Omental fat pad (tissue), 4 donors: ENCODE measurements around the gene FOXP4. TPM values are rescaled to one million over a fixed set of nuclear protein-coding genes. Genes with fewer than 3 reads are reported as not detected.

Experiments
- ATAC-seq: fragments of 150-250 bp; one replicate; pipeline ENCODE4 v1.9.1; 2016; ENCODE audit warnings: mild to moderate bottlenecking, moderate library complexity; ENCODE audit not compliant: low FRiP score
- DNase-seq: peaks from one replicate; pipeline ENCODE4 v3.0.0-alpha.2; 2019; ENCODE audit warnings: low spot score
- total RNA-seq, 4 donors: library from RNA; depleted of rRNA; stranded (reverse); fragments of >200 nt; gene quantifications; one replicate each; pipeline ENCODE4 v1.1.0, GENCODE V29; 2016
- TF ChIP-seq, protein P1 (sequence below), 3 donors: fragments of 450-650 bp; IDR thresholded peaks; one replicate each; pipeline ENCODE4 v1.5.1; 2016 to 2017; ENCODE audit warnings: antibody characterized with exemption in 3 of 3, mild to moderate bottlenecking in 3 of 3, moderate library complexity in 2 of 3

FOXP4 gene
- total RNA-seq, 4 donors from 2014 or later, result 3.6 to 9.0 (median 5.5) TPM

DNA sequence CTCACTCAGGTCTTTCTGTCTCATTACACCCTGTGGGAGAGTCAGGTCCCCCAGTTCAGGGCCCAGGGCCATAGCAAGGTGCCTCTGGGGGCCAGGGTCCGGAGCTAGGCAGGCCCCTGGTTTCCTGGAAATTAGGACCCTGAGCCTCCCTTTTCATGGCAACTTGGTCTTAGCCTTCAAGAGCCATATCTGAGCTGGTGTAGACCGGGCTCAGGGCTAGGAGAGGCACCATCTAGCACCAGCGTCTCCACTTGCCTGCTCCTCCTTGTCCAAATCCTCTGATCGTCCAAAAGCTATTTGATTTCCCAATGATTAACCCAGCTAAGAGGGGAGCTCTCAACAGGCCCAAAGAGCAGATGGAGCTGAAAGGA lies 97.7 kb downstream of the FOXP4 start:
- DNase-seq (no peak), ATAC-seq (no peak)
- TF ChIP-seq, protein P1, sequence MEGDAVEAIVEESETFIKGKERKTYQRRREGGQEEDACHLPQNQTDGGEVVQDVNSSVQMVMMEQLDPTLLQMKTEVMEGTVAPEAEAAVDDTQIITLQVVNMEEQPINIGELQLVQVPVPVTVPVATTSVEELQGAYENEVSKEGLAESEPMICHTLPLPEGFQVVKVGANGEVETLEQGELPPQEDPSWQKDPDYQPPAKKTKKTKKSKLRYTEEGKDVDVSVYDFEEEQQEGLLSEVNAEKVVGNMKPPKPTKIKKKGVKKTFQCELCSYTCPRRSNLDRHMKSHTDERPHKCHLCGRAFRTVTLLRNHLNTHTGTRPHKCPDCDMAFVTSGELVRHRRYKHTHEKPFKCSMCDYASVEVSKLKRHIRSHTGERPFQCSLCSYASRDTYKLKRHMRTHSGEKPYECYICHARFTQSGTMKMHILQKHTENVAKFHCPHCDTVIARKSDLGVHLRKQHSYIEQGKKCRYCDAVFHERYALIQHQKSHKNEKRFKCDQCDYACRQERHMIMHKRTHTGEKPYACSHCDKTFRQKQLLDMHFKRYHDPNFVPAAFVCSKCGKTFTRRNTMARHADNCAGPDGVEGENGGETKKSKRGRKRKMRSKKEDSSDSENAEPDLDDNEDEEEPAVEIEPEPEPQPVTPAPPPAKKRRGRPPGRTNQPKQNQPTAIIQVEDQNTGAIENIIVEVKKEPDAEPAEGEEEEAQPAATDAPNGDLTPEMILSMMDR (IDR thresholded peaks at IDR 0.05), result no peak

DNA sequence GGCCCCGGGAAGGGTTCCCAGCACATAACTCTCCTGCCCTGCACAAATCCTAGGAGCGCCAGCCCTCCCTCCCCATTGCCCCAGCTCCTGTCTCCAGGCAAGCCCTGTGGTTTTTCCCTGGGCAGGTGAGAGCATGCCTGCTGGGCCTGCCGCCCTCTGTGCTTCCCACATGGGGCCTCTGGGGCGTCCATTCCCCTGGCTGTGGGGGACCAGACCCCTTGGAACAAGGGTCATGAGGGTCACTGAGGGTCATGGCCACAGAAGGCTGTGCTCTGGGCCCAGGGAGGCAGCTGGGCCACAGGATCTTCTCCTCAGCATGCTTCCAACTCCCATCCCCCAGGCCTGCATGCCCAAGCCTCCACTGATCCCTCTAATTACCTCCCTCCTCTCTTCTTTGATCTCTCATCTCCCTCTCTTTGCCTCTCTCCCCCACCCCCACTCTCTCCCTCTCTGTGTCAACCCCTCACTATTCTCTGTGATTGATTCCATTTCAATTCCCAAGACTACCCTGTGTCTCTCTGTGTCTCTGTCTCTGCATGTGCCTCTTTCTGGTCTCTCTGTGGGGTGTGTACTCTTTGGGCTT lies 98.2 kb downstream of the FOXP4 start:
- no peak for DNase-seq
- no peak for ATAC-seq
- TF ChIP-seq, protein P1 (IDR thresholded peaks at IDR 0.05), result no peak

DNA sequence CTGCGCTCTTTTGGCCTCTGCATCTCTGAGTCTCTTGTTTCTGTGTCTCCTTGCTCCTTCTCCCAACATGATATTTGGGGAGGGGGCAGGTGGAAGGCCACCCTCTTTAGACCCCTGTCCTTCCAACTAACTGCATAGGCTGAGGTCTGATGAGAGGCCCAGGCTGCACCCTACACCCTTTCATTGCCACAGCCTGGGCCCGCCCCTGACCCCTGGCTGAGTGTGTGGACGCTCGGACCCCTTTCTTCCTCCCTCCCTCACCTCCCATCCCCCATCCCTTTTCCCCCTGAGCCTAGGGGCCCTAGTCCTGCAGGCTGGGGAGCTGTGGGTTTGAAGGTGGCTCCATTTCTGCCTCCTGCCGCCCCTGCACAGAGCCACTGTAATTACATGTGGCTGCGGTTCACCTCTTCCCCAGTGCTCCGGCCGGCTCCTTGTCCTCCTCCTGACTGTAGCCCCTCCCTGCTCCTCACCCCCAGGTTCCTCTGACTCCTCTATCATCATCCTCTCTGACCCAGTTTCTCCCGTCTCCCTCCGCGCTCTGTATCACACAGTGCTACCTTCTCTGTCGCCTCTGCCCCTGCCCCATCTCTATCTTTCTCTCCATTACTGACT lies 98.9 kb downstream of the FOXP4 start:
- TF ChIP-seq, protein P1 (IDR thresholded peaks at IDR 0.05), result no peak
- DNase-seq, result no peak
- ATAC-seq, result no peak

DNA sequence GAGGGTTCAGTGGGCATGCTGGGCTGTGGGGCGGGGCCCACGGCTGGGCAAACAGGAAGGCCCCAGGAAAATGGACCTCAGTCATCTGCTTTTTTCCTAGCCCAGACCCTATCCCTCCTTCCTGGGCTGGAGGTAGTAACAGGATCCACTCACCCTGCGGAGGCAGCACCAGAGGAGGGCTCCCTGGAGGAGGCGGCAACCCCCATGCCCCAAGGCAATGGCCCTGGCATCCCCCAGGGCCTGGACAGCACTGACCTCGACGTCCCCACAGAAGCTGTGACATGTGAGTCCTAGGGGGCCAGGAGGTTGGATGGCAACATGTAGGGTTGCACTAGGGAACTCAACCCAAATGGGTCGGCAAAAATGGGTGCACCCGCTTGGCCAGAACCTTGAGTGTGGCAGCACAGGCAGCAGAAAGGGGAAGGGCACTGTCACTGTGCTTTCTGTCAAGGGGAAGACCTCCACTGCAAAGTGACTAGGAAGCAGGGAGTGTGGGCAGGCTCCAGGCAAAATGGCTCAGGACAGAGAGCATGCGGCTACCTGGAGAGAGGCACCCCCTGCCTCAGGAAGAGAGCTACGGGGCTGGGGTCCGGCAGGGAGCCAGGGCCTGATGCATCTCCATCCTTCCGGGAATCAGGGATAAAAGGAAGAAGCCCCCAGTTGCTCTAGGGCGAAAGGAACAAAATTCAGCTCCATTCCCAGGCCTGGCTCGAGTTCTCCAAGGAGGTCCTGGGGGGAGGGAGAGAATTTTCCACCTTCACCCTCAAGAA lies 100.0 kb downstream of the FOXP4 start:
- ATAC-seq, result no peak
- TF ChIP-seq, protein P1 (IDR thresholded peaks at IDR 0.05), result no peak
- no peak for DNase-seq

DNA sequence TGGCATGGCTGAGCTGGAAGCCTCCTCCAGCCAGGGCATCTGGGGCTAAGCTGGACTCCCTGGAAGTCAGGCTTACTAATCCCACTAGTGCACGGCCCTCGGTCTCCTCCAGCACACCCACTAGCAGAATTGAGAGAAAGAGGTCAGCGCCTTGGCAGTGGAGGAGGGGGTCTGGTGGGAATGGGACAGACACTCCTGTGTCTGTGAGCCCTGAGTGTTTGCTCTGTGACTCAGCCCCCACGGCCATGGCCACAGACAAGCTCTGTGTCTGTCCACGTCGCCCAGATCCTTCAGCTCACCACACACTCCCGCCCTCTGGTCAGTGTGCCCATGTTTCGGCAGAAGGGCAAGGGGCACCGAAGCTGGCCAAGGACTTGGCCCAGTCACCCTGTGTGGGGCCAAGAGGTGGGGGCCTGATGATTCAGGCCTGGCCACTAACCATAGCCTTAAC lies 100.9 kb downstream of the FOXP4 start:
- ATAC-seq (no peak), DNase-seq (no peak)
- TF ChIP-seq, protein P1 (IDR thresholded peaks at IDR 0.05), result no peak

DNA sequence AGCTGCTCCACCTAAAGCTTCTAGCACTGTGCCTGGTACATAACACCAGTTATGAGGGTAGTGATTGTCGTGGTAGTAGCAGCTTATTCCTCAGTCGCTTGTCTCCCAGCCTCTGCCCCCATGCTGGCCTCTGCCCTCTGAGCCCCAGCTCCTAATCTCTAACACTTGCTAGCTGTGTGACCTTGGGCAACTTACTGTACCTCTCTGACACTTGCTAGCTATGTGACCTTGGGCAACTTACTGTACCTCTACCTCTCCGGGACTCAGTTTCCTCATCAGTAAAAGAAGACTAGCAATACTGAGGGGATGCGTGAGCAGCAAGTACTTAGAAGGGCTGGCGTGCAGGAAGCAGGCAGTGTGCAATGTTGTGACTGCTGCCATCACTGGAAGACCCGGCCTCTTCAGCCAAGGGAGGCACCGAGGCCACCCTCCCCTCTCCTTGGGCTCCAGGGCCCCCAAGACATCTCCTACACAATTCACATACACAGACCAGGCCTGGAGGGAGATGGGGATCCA lies 101.9 kb downstream of the FOXP4 start:
- ATAC-seq (no peak), DNase-seq (no peak)
- TF ChIP-seq, protein P1 (IDR thresholded peaks at IDR 0.05), result no peak
